Measurements from ENCODE around the gene AGPAT4.
A peak's percentile ranks its signal among the peaks of the same experiment; 100 is the strongest.

The AGPAT4 gene

DNA sequence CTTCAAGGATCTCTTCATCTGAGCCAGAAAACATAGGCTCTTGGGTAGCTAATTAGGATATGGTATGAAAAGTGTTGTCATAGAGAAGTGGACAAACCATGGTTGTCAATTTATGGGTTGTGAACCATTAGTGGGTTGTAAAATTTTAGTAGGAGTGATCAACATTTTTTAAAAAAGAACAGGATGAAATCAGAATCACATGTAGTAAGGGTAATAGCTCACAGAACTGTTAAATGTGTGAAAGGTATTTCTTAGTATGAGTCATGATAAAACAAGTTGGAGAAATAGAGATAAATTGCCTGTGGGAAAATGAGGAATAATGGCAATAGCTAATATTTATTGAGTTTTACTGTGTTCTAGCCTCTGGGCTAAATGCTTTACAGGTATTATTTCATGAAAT lies 168.9 kb downstream of the AGPAT4 start:
- Histone ChIP-seq H3K4me2 (ENCODE audit: low read depth, low read length, poor library complexity, severe bottlenecking) (no peak overlapping the region), H3K36me3 (ENCODE audit: insufficient read depth, low read length) (peaks cover 72% of the 10 kb centered on the region)

DNA sequence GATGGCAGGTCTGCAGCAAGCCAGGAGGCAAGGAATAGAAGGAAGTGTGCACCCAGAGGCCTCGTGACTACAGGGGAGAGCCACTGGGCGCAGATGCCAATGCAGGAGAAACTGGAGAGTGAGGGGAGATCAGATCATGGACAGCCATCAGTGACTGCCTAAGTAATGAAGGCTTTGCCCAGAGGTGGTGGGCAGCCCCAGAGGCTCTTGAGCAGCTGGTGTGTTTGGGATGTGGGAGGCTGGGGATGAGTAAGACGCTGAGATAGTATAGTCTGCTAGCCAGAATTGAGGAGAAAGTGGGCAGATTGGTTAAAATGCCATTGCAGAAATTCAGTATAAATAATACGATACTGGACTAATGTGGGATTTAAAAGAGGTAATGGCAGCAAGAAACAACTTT lies 170.4 kb downstream of the AGPAT4 start:
- Histone ChIP-seq H3F3A (ENCODE audit: low read depth) (no peaks in the 10 kb centered on the region), H3K9me2 (replicated peaks; ENCODE audit: low read depth, low read length) (no peaks in the 10 kb centered on the region), H3K9me3 (ENCODE audit: insufficient read depth, low read depth, low read length) (no peaks in the 10 kb centered on the region), H4K20me1 (ENCODE audit: insufficient read depth, low read length, poor library complexity, severe bottlenecking) (no peaks in the 10 kb centered on the region), H3K79me2 (ENCODE audit: insufficient read depth, low read length) (no peaks in the 10 kb centered on the region), H3K9ac (ENCODE audit: low read depth, low read length, poor library complexity, severe bottlenecking) (no peak overlapping the region), H3K36me3 (ENCODE audit: insufficient read depth, low read length) (peaks cover 71% of the 10 kb centered on the region; the same call in 1 of the 2 replicates), H3K4me1 (ENCODE audit: insufficient read depth, low read length, poor library complexity, severe bottlenecking) (no peaks in the 10 kb centered on the region), H3K4me2 (ENCODE audit: low read depth, low read length, poor library complexity, severe bottlenecking) (no peak overlapping the region), H2AFZ (ENCODE audit: low read length) (no peak overlapping the region), H3K27me3 (ENCODE audit: insufficient read depth, low read length, poor library complexity, severe bottlenecking) (no peaks in the 10 kb centered on the region), H3K4me3 (ENCODE audit: low read length, poor library complexity, severe bottlenecking) (no peak overlapping the region)
- no peak for TF ChIP-seq EZH2phosphoT487 (IDR thresholded peaks at IDR 0.05; ENCODE audit: borderline replicate concordance)
- TF ChIP-seq, protein P1, sequence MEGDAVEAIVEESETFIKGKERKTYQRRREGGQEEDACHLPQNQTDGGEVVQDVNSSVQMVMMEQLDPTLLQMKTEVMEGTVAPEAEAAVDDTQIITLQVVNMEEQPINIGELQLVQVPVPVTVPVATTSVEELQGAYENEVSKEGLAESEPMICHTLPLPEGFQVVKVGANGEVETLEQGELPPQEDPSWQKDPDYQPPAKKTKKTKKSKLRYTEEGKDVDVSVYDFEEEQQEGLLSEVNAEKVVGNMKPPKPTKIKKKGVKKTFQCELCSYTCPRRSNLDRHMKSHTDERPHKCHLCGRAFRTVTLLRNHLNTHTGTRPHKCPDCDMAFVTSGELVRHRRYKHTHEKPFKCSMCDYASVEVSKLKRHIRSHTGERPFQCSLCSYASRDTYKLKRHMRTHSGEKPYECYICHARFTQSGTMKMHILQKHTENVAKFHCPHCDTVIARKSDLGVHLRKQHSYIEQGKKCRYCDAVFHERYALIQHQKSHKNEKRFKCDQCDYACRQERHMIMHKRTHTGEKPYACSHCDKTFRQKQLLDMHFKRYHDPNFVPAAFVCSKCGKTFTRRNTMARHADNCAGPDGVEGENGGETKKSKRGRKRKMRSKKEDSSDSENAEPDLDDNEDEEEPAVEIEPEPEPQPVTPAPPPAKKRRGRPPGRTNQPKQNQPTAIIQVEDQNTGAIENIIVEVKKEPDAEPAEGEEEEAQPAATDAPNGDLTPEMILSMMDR (conservative IDR thresholded peaks at IDR 0.05; ENCODE audit: low read length): no peak

More for the DNA sequence above, 168.9 kb downstream of the AGPAT4 start:
- Histone ChIP-seq H3K27me3 (ENCODE audit: insufficient read depth, low read length, poor library complexity, severe bottlenecking) (no peaks in the 10 kb centered on the region), H4K20me1 (ENCODE audit: insufficient read depth, low read length, poor library complexity, severe bottlenecking) (no peaks in the 10 kb centered on the region), H3K9ac (ENCODE audit: low read depth, low read length, poor library complexity, severe bottlenecking) (no peak overlapping the region), H3K9me3 (ENCODE audit: insufficient read depth, low read depth, low read length) (no peaks in the 10 kb centered on the region), H2AFZ (ENCODE audit: low read length) (no peak overlapping the region), H3K4me3 (ENCODE audit: low read length, poor library complexity, severe bottlenecking) (no peak overlapping the region), H3K4me1 (ENCODE audit: insufficient read depth, low read length, poor library complexity, severe bottlenecking) (no peaks in the 10 kb centered on the region), H3K9me2 (replicated peaks; ENCODE audit: low read depth, low read length) (no peaks in the 10 kb centered on the region), H3F3A (ENCODE audit: low read depth) (no peaks in the 10 kb centered on the region), H3K79me2 (ENCODE audit: insufficient read depth, low read length) (no peaks in the 10 kb centered on the region)
- TF ChIP-seq, protein P1 (conservative IDR thresholded peaks at IDR 0.05; ENCODE audit: low read length): no peak
- no peak for TF ChIP-seq EZH2phosphoT487 (IDR thresholded peaks at IDR 0.05; ENCODE audit: borderline replicate concordance)

DNA sequence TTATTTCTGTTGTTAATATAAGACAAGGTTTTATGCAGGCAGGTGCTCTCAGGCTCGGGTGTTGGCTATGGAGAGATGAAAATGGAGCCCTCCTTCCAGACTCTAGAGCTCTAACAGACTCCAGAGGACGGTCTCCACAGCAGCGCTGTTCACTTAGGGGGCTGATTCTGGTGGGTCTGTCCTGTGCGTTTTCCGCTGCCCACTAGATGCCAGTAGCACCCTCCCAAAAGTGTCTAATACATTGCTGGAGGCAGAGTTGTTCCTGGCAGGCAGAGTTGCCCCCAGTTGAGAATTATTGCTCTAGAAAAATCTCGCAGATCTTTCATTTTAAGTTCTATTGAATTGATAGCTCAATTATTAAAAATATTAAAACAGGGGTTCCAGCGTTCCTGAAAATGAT lies 172.3 kb downstream of the AGPAT4 start:
- H3K4me2 ChIP-seq (ENCODE audit: low read depth, low read length, poor library complexity, severe bottlenecking): no peak overlapping the region
- no peaks in the 10 kb centered on the region for H3K79me2 ChIP-seq (ENCODE audit: insufficient read depth, low read length)
- no peaks in the 10 kb centered on the region for H3F3A ChIP-seq (ENCODE audit: low read depth)
- H3K4me3 ChIP-seq (ENCODE audit: low read length, poor library complexity, severe bottlenecking): no peak overlapping the region
- H3K36me3 ChIP-seq (ENCODE audit: insufficient read depth, low read length): peaks cover 68% of the 10 kb centered on the region; the same call in 1 of the 2 replicates
- no peaks in the 10 kb centered on the region for H3K27me3 ChIP-seq (ENCODE audit: insufficient read depth, low read length, poor library complexity, severe bottlenecking)
- H3K9me2 ChIP-seq (replicated peaks; ENCODE audit: low read depth, low read length): no peaks in the 10 kb centered on the region
- H4K20me1 ChIP-seq (ENCODE audit: insufficient read depth, low read length, poor library complexity, severe bottlenecking): no peaks in the 10 kb centered on the region
- no peak for TF ChIP-seq EZH2phosphoT487 (IDR thresholded peaks at IDR 0.05; ENCODE audit: borderline replicate concordance)
- TF ChIP-seq, protein P1 (conservative IDR thresholded peaks at IDR 0.05; ENCODE audit: low read length): peak; percentile 42
- no peak overlapping the region for H3K9ac ChIP-seq (ENCODE audit: low read depth, low read length, poor library complexity, severe bottlenecking)
- H3K4me1 ChIP-seq (ENCODE audit: insufficient read depth, low read length, poor library complexity, severe bottlenecking): no peaks in the 10 kb centered on the region
- H3K9me3 ChIP-seq (ENCODE audit: insufficient read depth, low read depth, low read length): no peaks in the 10 kb centered on the region
- no peak overlapping the region for H2AFZ ChIP-seq (ENCODE audit: low read length)
